Kidney (tissue), 14 donors: ENCODE measurements around the gene SNRPN. TPM values are rescaled to one million over a fixed set of nuclear protein-coding genes. Genes with fewer than 3 reads are reported as not detected.
"Not testable (repeated sequence)": the region's sequence is repeated elsewhere in the genome, so short reads cannot be mapped to it uniquely, and the experiment has no call there.

Experiments used
- DNase-seq, 5 donors: peaks; one replicate each; pipeline ENCODE4 v3.0.0-alpha.2; 2013 to 2020
- FAIRE-seq: peaks from 2 replicates; lab custom pipeline; 2012; peaks lifted over from hg19 to GRCh38; lab: Jason Lieb, UNC
- H3K27ac ChIP-seq, 2 donors: one replicate each; pipeline ENCODE4 v1.7.0; 2013; ENCODE audit warnings: low read depth in 2 of 2, low read length in 2 of 2, inconsistent platforms in 1 of 2
- H3K27me3 ChIP-seq: one replicate; pipeline ENCODE4 v1.7.1; 2013; ENCODE audit warnings: low read length, inconsistent platforms; ENCODE audit not compliant: control insufficient read depth, insufficient read depth
- H3K36me3 ChIP-seq, 3 donors: one replicate each; pipeline versions ENCODE4 v1.7.0 to v1.7.1; 2013; ENCODE audit warnings: low read length in 3 of 3, control low read depth in 1 of 3, inconsistent platforms in 1 of 3; ENCODE audit not compliant: insufficient read depth in 3 of 3, control insufficient read depth in 2 of 3
- H3K4me1 ChIP-seq, 3 donors: one replicate each; pipeline versions ENCODE4 v1.7.0 to v1.7.1; 2013; ENCODE audit warnings: low read length in 3 of 3, inconsistent platforms in 1 of 3, low read depth in 1 of 3; ENCODE audit not compliant: control insufficient read depth in 2 of 3, insufficient read depth in 2 of 3
- H3K4me3 ChIP-seq, 3 donors: one replicate each; pipeline versions ENCODE4 v1.7.0 to v1.8.1; 2013; ENCODE audit warnings: low read length in 3 of 3, control low read depth in 1 of 3, inconsistent platforms in 1 of 3
- H3K9ac ChIP-seq, 3 donors: one replicate each; pipeline versions ENCODE4 v1.7.0 to v1.7.1; 2013; ENCODE audit warnings: low read length in 3 of 3, control low read depth in 1 of 3, inconsistent platforms in 1 of 3
- H3K9me3 ChIP-seq, 3 donors: one replicate each; pipeline versions ENCODE4 v1.7.0 to v1.7.1; 2013; ENCODE audit warnings: low read length in 3 of 3, control low read depth in 1 of 3, inconsistent platforms in 1 of 3; ENCODE audit not compliant: control insufficient read depth in 2 of 3, insufficient read depth in 1 of 3
- CTCF ChIP-seq: IDR thresholded peaks from 3 replicates; pipeline ENCODE4 v1.5.1; 2012; ENCODE audit warnings: mild to moderate bottlenecking, moderate library complexity, borderline replicate concordance; ENCODE audit not compliant: insufficient read depth; ENCODE audit errors: extremely low read depth
- intact Hi-C: fragments of 100-400 bp; cut with DNase I; formaldehyde crosslinking; loops from one replicate; pipeline ENCODE4 v1.11.1; 2022
- polyA plus RNA-seq: library from polyadenylated mRNA; stranded (reverse); fragments of 350-450 nt; fragmentation: Illumina TruSeq; extraction: RNeasy Lipid Tissue Mini Kit (QIAGEN cat#74804); gene quantifications from one replicate; pipeline ENCODE4 v1.2.3, GENCODE V29; 2014; ENCODE audit warnings: low read depth, low replicate concordance; ENCODE audit not compliant: insufficient read depth
- total RNA-seq: library from RNA; stranded (reverse); fragmentation: NEBNext Ultra II Directional; extraction: Animal tissue kit (Norgen Biotek cat#: 25700); gene quantifications from one replicate; pipeline ENCODE4 v1.2.1, GENCODE V29; 2021
- donor health status: control.
- donor health status: control.
- donor health status: control.
- donor health status: control.
- donor health status: control.
- donor health status: DM: yes; HTN: yes; CAD: no.
- donor health status: Normal renal cell carcinoma (clear cell type).

The SNRPN gene
- total and polyA plus RNA-seq, 2 donors from 2014 or later: 134 to 411 TPM

GRCh38 chr15:24917431-24917830, 37.4 kb upstream of the SNRPN start:
- Histone ChIP-seq H3K4me1 (no peaks in the 10 kb centered on the region), H3K27me3 (no peaks in the 10 kb centered on the region), H3K27ac (no peak overlapping the region), H3K36me3 (no peaks in the 10 kb centered on the region), H3K9me3 (no peaks in the 10 kb centered on the region), H3K4me3 (no peak overlapping the region), H3K9ac (no peak overlapping the region)
- TF ChIP-seq CTCF: no peak
- FAIRE-seq: no peak
- intact Hi-C loops: no loop called here
- no peak for DNase-seq

- H3K27ac ChIP-seq: no peak overlapping the region
- DNase-seq: no peak
- no peaks in the 10 kb centered on the region for H3K36me3 ChIP-seq
- no peaks in the 10 kb centered on the region for H3K9me3 ChIP-seq
- H3K4me3 ChIP-seq: no peak overlapping the region
- TF ChIP-seq CTCF: no peak
- intact Hi-C loops: no loop called here
- FAIRE-seq: no peak
- no peaks in the 10 kb centered on the region for H3K4me1 ChIP-seq
- H3K9ac ChIP-seq: no peak overlapping the region
- no peaks in the 10 kb centered on the region for H3K27me3 ChIP-seq
Observed at GRCh38 chr15:24919446-24919845, 35.3 kb upstream of the SNRPN start.

- DNase-seq, H3K4me1 ChIP-seq, H3K4me3 ChIP-seq, H3K27ac ChIP-seq, H3K9me3 ChIP-seq, intact Hi-C loops, H3K36me3 ChIP-seq, H3K9ac ChIP-seq, H3K27me3 ChIP-seq, FAIRE-seq: not testable (repeated sequence)
Observed at GRCh38 chr15:24922781-24923180, 32.0 kb upstream of the SNRPN start.

GRCh38 chr15:24924153-24924552, 30.6 kb upstream of the SNRPN start:
- no peak for TF ChIP-seq CTCF
- intact Hi-C loops: no loop called here
- FAIRE-seq (no peak), DNase-seq (no peak)
- H3K36me3 ChIP-seq: no peaks in the 10 kb centered on the region
- no peak overlapping the region for H3K27ac ChIP-seq
- no peak overlapping the region for H3K4me3 ChIP-seq
- H3K27me3 ChIP-seq: no peaks in the 10 kb centered on the region
- no peaks in the 10 kb centered on the region for H3K9me3 ChIP-seq
- H3K4me1 ChIP-seq: no peaks in the 10 kb centered on the region
- H3K9ac ChIP-seq: no peak overlapping the region
